SK-N-SH treated with all-trans-retinoic acid at 6 μM for 48 hours (cell line): ENCODE data around the gene GPC6.

Experiments
- ATAC-seq: fragments of 200-7000 bp; cut with Tn5 transposase; 3 replicates; pipeline ENCODE4 v1.9.1; 2020; ENCODE audit warnings: mild to moderate bottlenecking, moderate library complexity
- ARNTL ChIP-seq: fragments of 450-650 bp; formaldehyde crosslinking; IDR thresholded peaks from 2 replicates; pipeline ENCODE4 v1.5.0; 2020; ENCODE audit warnings: low read depth, mild to moderate bottlenecking, moderate library complexity, borderline replicate concordance
- BACH2 ChIP-seq: fragments of 250-450 bp; sonication (Bioruptor Pico); IDR thresholded peaks from 2 replicates; pipeline ENCODE4 v1.9.0; 2021; ENCODE audit warnings: mild to moderate bottlenecking, borderline replicate concordance
- CSDC2 ChIP-seq: fragments of 250-450 bp; sonication (Bioruptor Pico); IDR thresholded peaks from 2 replicates; pipeline ENCODE4 v1.5.0; 2020; ENCODE audit warnings: mild to moderate bottlenecking, moderate library complexity
- ESRRG ChIP-seq: fragments of 250-450 bp; sonication (Bioruptor Pico); IDR thresholded peaks from 2 replicates; pipeline ENCODE4 v1.6.1; 2021; ENCODE audit warnings: mild to moderate bottlenecking
- OSR1 ChIP-seq: fragments of 250-450 bp; sonication (Bioruptor Pico); IDR thresholded peaks from 2 replicates; pipeline ENCODE4 v1.8.0; 2022; ENCODE audit warnings: moderate library complexity, mild to moderate bottlenecking, inconsistent platforms
- PPARA ChIP-seq: fragments of 250-450 bp; sonication (Bioruptor Pico); IDR thresholded peaks from 2 replicates; pipeline ENCODE4 v1.5.0; 2020; ENCODE audit warnings: mild to moderate bottlenecking, borderline replicate concordance
- SNAI2 ChIP-seq: fragments of 250-450 bp; sonication (Bioruptor Pico); IDR thresholded peaks from 2 replicates; pipeline ENCODE4 v1.5.0; 2020; ENCODE audit warnings: mild to moderate bottlenecking, moderate library complexity
- TOX ChIP-seq: fragments of 250-450 bp; sonication (Bioruptor Pico); IDR thresholded peaks from 2 replicates; pipeline ENCODE4 v1.8.0; 2021; ENCODE audit warnings: mild to moderate bottlenecking, moderate library complexity, borderline replicate concordance
- ZFP3 ChIP-seq: fragments of 250-450 bp; sonication (Bioruptor Pico); IDR thresholded peaks from 2 replicates; pipeline ENCODE4 v1.5.0; 2020; ENCODE audit warnings: mild to moderate bottlenecking, moderate library complexity
- ZFP30 ChIP-seq: fragments of 450-650 bp; formaldehyde crosslinking; IDR thresholded peaks from 2 replicates; pipeline ENCODE4 v1.5.0; 2022; ENCODE audit warnings: mild to moderate bottlenecking, moderate library complexity
- ZNF565 ChIP-seq: fragments of 450-650 bp; formaldehyde crosslinking; conservative IDR thresholded peaks from 2 replicates; pipeline ENCODE4 v1.5.0; 2020; ENCODE audit warnings: low read depth, mild to moderate bottlenecking, moderate library complexity
- ZNF70 ChIP-seq: fragments of 450-650 bp; formaldehyde crosslinking; IDR thresholded peaks from 2 replicates; pipeline ENCODE4 v1.5.0; 2020; ENCODE audit warnings: mild to moderate bottlenecking, moderate library complexity
- ZNF8 ChIP-seq: fragments of 450-650 bp; formaldehyde crosslinking; IDR thresholded peaks from 2 replicates; pipeline ENCODE4 v1.5.0; 2020; ENCODE audit warnings: mild to moderate bottlenecking, moderate library complexity
- TF ChIP-seq, protein P1 (sequence below): fragments of 250-450 bp; sonication (Bioruptor Pico); IDR thresholded peaks from 2 replicates; pipeline ENCODE4 v1.8.0; 2020; ENCODE audit warnings: mild to moderate bottlenecking, moderate library complexity, borderline replicate concordance
- TF ChIP-seq, protein P2 (sequence below): fragments of 250-450 bp; sonication (Bioruptor Pico); IDR thresholded peaks from 2 replicates; pipeline ENCODE4 v1.5.0; 2020; ENCODE audit warnings: mild to moderate bottlenecking, moderate library complexity
- TF ChIP-seq, protein P3 (sequence below): fragments of 250-450 bp; sonication (Bioruptor Pico); IDR thresholded peaks from 2 replicates; pipeline ENCODE4 v1.5.1; 2020; ENCODE audit warnings: low read depth, mild to moderate bottlenecking, moderate library complexity
- TF ChIP-seq, protein P4 (sequence below): fragments of 250-450 bp; sonication (Bioruptor Pico); IDR thresholded peaks from 2 replicates; pipeline ENCODE4 v1.5.1; 2021; ENCODE audit warnings: mild to moderate bottlenecking, moderate library complexity
- TF ChIP-seq, protein P5 (sequence below): fragments of 250-450 bp; sonication (Bioruptor Pico); IDR thresholded peaks from 2 replicates; pipeline ENCODE4 v1.8.0; 2021; ENCODE audit warnings: low read depth, mild to moderate bottlenecking, moderate library complexity, borderline replicate concordance

Gene GPC6

DNA sequence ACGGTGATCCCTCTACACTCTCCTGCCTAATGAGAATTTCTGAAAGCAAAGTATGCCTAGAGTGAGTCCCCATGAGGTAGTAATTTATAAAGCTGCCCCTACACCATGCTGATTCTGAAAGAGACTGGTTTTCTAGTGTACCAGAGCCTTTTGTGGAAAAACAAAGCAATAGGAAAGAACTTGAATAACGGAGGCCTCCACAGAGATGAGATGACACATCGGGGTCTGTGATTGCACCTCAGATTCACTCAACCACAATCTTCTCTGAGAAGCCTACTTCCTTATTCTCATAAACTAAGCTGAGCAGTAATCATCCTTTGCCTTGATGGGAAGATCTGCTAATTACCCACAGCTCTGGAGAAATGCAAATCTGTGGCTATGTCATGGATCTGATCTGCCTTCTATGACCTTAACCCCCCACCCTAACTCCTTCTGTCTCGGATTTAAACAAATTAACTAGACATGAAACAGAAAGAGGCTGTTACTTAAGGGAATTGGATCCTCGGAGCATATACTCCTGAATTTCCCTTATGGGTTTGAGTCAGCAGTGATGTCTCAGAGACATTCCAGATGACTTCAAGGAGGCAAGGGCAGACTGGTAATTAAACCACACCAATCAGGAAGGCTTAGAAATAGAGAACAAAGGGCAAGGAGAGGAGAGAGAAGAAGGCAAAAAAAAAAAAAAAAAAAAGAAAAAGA, 1124.8 kb downstream of the GPC6 start:
- TF ChIP-seq, protein P1, sequence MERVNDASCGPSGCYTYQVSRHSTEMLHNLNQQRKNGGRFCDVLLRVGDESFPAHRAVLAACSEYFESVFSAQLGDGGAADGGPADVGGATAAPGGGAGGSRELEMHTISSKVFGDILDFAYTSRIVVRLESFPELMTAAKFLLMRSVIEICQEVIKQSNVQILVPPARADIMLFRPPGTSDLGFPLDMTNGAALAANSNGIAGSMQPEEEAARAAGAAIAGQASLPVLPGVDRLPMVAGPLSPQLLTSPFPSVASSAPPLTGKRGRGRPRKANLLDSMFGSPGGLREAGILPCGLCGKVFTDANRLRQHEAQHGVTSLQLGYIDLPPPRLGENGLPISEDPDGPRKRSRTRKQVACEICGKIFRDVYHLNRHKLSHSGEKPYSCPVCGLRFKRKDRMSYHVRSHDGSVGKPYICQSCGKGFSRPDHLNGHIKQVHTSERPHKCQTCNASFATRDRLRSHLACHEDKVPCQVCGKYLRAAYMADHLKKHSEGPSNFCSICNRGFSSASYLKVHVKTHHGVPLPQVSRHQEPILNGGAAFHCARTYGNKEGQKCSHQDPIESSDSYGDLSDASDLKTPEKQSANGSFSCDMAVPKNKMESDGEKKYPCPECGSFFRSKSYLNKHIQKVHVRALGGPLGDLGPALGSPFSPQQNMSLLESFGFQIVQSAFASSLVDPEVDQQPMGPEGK (CRISPR knock-in tag) = 0 out of 2 replicates have a peak, but pooled peaks have one; percentile 27
- TF ChIP-seq PPARA (no peak), ESRRG (CRISPR knock-in tag) (no peak), ZFP3 (CRISPR knock-in tag) (no peak), TOX (CRISPR knock-in tag) (0 out of 2 replicates have a peak, but pooled peaks have one; percentile 22), BACH2 (no peak), ARNTL (CRISPR knock-in tag) (no peak), SNAI2 (CRISPR knock-in tag) (no peak), OSR1 (CRISPR knock-in tag) (no peak)
- TF ChIP-seq, protein P2, sequence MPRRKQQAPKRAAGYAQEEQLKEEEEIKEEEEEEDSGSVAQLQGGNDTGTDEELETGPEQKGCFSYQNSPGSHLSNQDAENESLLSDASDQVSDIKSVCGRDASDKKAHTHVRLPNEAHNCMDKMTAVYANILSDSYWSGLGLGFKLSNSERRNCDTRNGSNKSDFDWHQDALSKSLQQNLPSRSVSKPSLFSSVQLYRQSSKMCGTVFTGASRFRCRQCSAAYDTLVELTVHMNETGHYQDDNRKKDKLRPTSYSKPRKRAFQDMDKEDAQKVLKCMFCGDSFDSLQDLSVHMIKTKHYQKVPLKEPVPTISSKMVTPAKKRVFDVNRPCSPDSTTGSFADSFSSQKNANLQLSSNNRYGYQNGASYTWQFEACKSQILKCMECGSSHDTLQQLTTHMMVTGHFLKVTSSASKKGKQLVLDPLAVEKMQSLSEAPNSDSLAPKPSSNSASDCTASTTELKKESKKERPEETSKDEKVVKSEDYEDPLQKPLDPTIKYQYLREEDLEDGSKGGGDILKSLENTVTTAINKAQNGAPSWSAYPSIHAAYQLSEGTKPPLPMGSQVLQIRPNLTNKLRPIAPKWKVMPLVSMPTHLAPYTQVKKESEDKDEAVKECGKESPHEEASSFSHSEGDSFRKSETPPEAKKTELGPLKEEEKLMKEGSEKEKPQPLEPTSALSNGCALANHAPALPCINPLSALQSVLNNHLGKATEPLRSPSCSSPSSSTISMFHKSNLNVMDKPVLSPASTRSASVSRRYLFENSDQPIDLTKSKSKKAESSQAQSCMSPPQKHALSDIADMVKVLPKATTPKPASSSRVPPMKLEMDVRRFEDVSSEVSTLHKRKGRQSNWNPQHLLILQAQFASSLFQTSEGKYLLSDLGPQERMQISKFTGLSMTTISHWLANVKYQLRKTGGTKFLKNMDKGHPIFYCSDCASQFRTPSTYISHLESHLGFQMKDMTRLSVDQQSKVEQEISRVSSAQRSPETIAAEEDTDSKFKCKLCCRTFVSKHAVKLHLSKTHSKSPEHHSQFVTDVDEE (CRISPR knock-in tag) = no peak
- ATAC-seq = peak; percentile 94

DNA sequence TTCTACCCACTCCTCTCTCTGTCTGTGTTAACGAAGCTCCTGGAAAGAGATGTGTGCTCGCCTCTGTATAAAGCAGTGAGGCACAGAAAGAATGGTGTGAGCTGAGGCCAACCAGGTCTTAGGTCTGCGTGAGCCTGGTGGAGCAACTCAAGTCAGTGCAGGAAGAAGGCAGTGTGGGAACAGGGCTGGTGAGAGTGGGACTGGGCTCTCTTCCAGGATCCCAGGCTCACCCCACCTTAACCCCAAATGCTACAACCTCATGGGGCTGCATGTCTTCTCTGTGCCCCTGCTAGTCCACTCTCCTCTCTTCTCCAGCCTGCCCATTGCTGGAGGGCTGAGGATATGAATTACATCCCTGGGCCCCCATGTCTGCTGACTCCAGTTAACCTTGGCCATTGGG, 1125.5 kb downstream of the GPC6 start:
- TF ChIP-seq PPARA (no peak), BACH2 (no peak), ZFP30 (no peak), CSDC2 (no peak), ZNF70 (CRISPR knock-in tag) (no peak), ZNF8 (CRISPR knock-in tag) (no peak), TOX (CRISPR knock-in tag) (no peak), ESRRG (CRISPR knock-in tag) (no peak), ARNTL (CRISPR knock-in tag) (no peak), ZNF565 (no peak)
- TF ChIP-seq, protein P3, sequence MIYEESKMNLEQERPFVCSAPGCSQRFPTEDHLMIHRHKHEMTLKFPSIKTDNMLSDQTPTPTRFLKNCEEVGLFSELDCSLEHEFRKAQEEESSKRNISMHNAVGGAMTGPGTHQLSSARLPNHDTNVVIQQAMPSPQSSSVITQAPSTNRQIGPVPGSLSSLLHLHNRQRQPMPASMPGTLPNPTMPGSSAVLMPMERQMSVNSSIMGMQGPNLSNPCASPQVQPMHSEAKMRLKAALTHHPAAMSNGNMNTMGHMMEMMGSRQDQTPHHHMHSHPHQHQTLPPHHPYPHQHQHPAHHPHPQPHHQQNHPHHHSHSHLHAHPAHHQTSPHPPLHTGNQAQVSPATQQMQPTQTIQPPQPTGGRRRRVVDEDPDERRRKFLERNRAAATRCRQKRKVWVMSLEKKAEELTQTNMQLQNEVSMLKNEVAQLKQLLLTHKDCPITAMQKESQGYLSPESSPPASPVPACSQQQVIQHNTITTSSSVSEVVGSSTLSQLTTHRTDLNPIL (CRISPR knock-in tag) = no peak
- TF ChIP-seq, protein P2 (CRISPR knock-in tag) = no peak
- TF ChIP-seq, protein P4, sequence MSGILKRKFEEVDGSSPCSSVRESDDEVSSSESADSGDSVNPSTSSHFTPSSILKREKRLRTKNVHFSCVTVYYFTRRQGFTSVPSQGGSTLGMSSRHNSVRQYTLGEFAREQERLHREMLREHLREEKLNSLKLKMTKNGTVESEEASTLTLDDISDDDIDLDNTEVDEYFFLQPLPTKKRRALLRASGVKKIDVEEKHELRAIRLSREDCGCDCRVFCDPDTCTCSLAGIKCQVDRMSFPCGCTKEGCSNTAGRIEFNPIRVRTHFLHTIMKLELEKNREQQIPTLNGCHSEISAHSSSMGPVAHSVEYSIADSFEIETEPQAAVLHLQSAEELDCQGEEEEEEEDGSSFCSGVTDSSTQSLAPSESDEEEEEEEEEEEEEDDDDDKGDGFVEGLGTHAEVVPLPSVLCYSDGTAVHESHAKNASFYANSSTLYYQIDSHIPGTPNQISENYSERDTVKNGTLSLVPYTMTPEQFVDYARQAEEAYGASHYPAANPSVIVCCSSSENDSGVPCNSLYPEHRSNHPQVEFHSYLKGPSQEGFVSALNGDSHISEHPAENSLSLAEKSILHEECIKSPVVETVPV = no peak
- TF ChIP-seq, protein P5, sequence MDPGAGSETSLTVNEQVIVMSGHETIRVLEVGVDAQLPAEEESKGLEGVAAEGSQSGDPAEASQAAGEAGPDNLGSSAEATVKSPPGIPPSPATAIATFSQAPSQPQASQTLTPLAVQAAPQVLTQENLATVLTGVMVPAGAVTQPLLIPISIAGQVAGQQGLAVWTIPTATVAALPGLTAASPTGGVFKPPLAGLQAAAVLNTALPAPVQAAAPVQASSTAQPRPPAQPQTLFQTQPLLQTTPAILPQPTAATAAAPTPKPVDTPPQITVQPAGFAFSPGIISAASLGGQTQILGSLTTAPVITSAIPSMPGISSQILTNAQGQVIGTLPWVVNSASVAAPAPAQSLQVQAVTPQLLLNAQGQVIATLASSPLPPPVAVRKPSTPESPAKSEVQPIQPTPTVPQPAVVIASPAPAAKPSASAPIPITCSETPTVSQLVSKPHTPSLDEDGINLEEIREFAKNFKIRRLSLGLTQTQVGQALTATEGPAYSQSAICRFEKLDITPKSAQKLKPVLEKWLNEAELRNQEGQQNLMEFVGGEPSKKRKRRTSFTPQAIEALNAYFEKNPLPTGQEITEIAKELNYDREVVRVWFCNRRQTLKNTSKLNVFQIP (CRISPR knock-in tag) = no peak
- TF ChIP-seq, protein P1 (CRISPR knock-in tag) = no peak
- peak; percentile 69 for ATAC-seq
